CD14-positive monocyte (primary cell): ENCODE data around the gene CLN6. TPM values are rescaled to one million over a fixed set of nuclear protein-coding genes. Genes with fewer than 3 reads are reported as not detected.

Experiments
- DNase-seq, 3 donors: peaks; one replicate each; pipeline ENCODE4 v3.0.0-alpha.2; 2011 to 2022
- H2AFZ ChIP-seq: 2 replicates; pipeline ENCODE4 v1.6.0; 2012; ENCODE audit warnings: mild to moderate bottlenecking, low read depth, low read length, inconsistent platforms; ENCODE audit not compliant: insufficient read depth, poor library complexity, severe bottlenecking
- H3K27ac ChIP-seq, 2 donors: 1 replicate in 1 of 2; 2 replicates in 1 of 2; pipeline ENCODE4 v1.5.1; 2012 to 2013; ENCODE audit warnings: low read length in 2 of 2, control low read depth in 1 of 2, inconsistent platforms in 1 of 2, low read depth in 1 of 2, mild to moderate bottlenecking in 1 of 2
- H3K27me3 ChIP-seq, 2 donors: one replicate each; pipeline versions ENCODE4 v1.6.0 to v1.6.1; 2011 to 2013; ENCODE audit warnings: low read length in 2 of 2; ENCODE audit not compliant: control insufficient read depth in 2 of 2, insufficient read depth in 2 of 2
- H3K36me3 ChIP-seq, 2 donors: replicated peaks in 1 of 2; 1 replicate in 1 of 2; 2 replicates in 1 of 2; pipeline versions ENCODE4 v1.5.1 to v1.6.1; 2012 to 2013; ENCODE audit warnings: low read length in 2 of 2, control low read depth in 1 of 2, inconsistent platforms in 1 of 2, mild to moderate bottlenecking in 1 of 2; ENCODE audit not compliant: insufficient read depth in 2 of 2, control insufficient read depth in 1 of 2
- H3K4me1 ChIP-seq, 2 donors: 1 replicate in 1 of 2; 2 replicates in 1 of 2; pipeline versions ENCODE4 v1.5.1 to v1.6.1; 2012 to 2013; ENCODE audit warnings: low read length in 2 of 2, control low read depth in 1 of 2, inconsistent platforms in 1 of 2, mild to moderate bottlenecking in 1 of 2, moderate library complexity in 1 of 2; ENCODE audit not compliant: insufficient read depth in 2 of 2, control insufficient read depth in 1 of 2
- H3K4me2 ChIP-seq: replicated peaks from 2 replicates; pipeline ENCODE3; 2012; ENCODE audit warnings: low read length, moderate library complexity, mild to moderate bottlenecking; ENCODE audit not compliant: poor library complexity, severe bottlenecking; ENCODE audit errors: extremely low read depth
- H3K4me3 ChIP-seq, 3 experiments: fragments of 200-600 bp in 1 of 3; sonication (generic) in 1 of 3; replicated peaks in 1 of 3; 1 replicate in 2 of 3; 2 replicates in 1 of 3; pipeline ENCODE4 v1.5.1; 2011 to 2013; ENCODE audit warnings: low read length in 3 of 3, mild to moderate bottlenecking in 3 of 3, control low read depth in 2 of 3, low read depth in 2 of 3, inconsistent platforms in 1 of 3, moderate library complexity in 1 of 3
- H3K79me2 ChIP-seq: 2 replicates; pipeline ENCODE4 v1.6.0; 2012; ENCODE audit warnings: mild to moderate bottlenecking, control low read depth, inconsistent platforms, low read length, moderate library complexity; ENCODE audit not compliant: insufficient read depth
- H3K9ac ChIP-seq: 2 replicates; pipeline ENCODE4 v1.6.0; 2017; ENCODE audit warnings: low read length, mild to moderate bottlenecking; ENCODE audit not compliant: insufficient read depth, poor library complexity, severe bottlenecking
- H3K9me3 ChIP-seq, 2 donors: replicated peaks in 1 of 2; 1 replicate in 1 of 2; 2 replicates in 1 of 2; pipeline versions ENCODE4 v1.5.1 to v1.6.1; 2012 to 2013; ENCODE audit warnings: low read length in 2 of 2, control low read depth in 1 of 2; ENCODE audit not compliant: control insufficient read depth in 1 of 2, insufficient read depth in 1 of 2
- H4K20me1 ChIP-seq: 2 replicates; pipeline ENCODE4 v1.6.0; 2012; ENCODE audit warnings: mild to moderate bottlenecking, low read length, control low read depth, moderate library complexity; ENCODE audit not compliant: insufficient read depth
- H3K27ac Mint-ChIP-seq, 7 donors: one replicate each; pipeline ENCODE4 v1.8.0; 2020; ENCODE audit warnings: mild to moderate bottlenecking in 7 of 7, mixed read lengths in 7 of 7, moderate library complexity in 6 of 7, inconsistent platforms in 2 of 7
- H3K27me3 Mint-ChIP-seq, 3 donors: one replicate each; pipeline ENCODE4 v1.8.0; 2021 to 2022; ENCODE audit warnings: low read depth in 3 of 3, mild to moderate bottlenecking in 3 of 3, mixed read lengths in 3 of 3, moderate library complexity in 3 of 3, inconsistent platforms in 1 of 3
- H3K36me3 Mint-ChIP-seq, 2 donors: one replicate each; pipeline ENCODE4 v1.8.0; 2020; ENCODE audit warnings: mixed read lengths in 2 of 2, inconsistent platforms in 1 of 2, mild to moderate bottlenecking in 1 of 2
- H3K4me1 Mint-ChIP-seq: one replicate; pipeline ENCODE4 v1.8.0; 2020; ENCODE audit warnings: mild to moderate bottlenecking, mixed read lengths
- H3K4me3 Mint-ChIP-seq, 2 donors: one replicate each; pipeline ENCODE4 v1.8.0; 2020; ENCODE audit warnings: mild to moderate bottlenecking in 2 of 2, mixed read lengths in 2 of 2, moderate library complexity in 1 of 2
- H3K9me3 Mint-ChIP-seq, 7 donors: one replicate each; pipeline ENCODE4 v1.8.0; 2020 to 2022; ENCODE audit warnings: mixed read lengths in 7 of 7, mild to moderate bottlenecking in 6 of 7, moderate library complexity in 6 of 7, inconsistent platforms in 2 of 7
- CTCF ChIP-seq: fragments of 200-600 bp; IDR thresholded peaks from one replicate; pipeline ENCODE4 v1.8.0; 2022; ENCODE audit warnings: antibody characterized with exemption, mild to moderate bottlenecking
- WGBS: methylation state at CpG from one replicate; pipeline ENCODE4 v1.1.5; 2013; ENCODE audit warnings: missing lambda C conversion rate; ENCODE audit not compliant: insufficient coverage; 5-methylcytosine and 5-hydroxymethylcytosine counted together
- intact Hi-C, 2 donors: fragments of 100-400 bp; cut with micrococcal nuclease; formaldehyde crosslinking; loops; one replicate each; pipeline versions ENCODE4 v1.15.0 to v1.15.1; 2023
- polyA plus RNA-seq, 3 donors: library from polyadenylated mRNA; depleted of rRNA in 1 of 3; unstranded in 2 of 3; stranded (reverse) in 1 of 3; fragments of 300-500 nt in 2 of 3; fragments of >200 nt in 1 of 3; fragmentation: Illumina TruSeq in 2 of 3; gene quantifications; 1 replicate in 2 of 3; 2 replicates in 1 of 3; pipeline ENCODE4 v1.2.3, GENCODE V29; 2012 to 2021

CLN6 gene
- polyA plus RNA-seq, 3 donors = 3.4 to 37.6 (median 4.2) TPM

GRCh38 chr15:68268405-68268804 is 38.9 kb upstream of the CLN6 start:
- H3K4me3 Mint-ChIP-seq = no peak overlapping the region
- no peaks in the 10 kb centered on the region for H3K79me2 ChIP-seq
- no peaks in the 10 kb centered on the region for H3K4me1 ChIP-seq
- peaks cover 2 to 19% (median 16%) of the 10 kb centered on the region in 3 donors for H3K27me3 Mint-ChIP-seq
- no peak for TF ChIP-seq CTCF
- H2AFZ ChIP-seq = no peak overlapping the region
- no CpG with 5 or more reads among the region's 3 CpGs for WGBS
- no peak overlapping the region for H3K27ac ChIP-seq
- no peaks in the 10 kb centered on the region for H3K36me3 ChIP-seq
- no peak overlapping the region for H3K9ac ChIP-seq
- H3K4me2 ChIP-seq = no peak overlapping the region
- no peak overlapping the region for H3K4me3 ChIP-seq
- H4K20me1 ChIP-seq = no peaks in the 10 kb centered on the region
- no peaks in the 10 kb centered on the region for H3K9me3 Mint-ChIP-seq
- H3K4me1 Mint-ChIP-seq = no peaks in the 10 kb centered on the region
- H3K9me3 ChIP-seq = no peaks in the 10 kb centered on the region
- no peak overlapping the region for H3K27ac Mint-ChIP-seq
- intact Hi-C loops = no loop called here
- peaks cover 10 to 28% of the 10 kb centered on the region in 2 donors for H3K27me3 ChIP-seq
- DNase-seq = no peak
- H3K36me3 Mint-ChIP-seq = no peaks in the 10 kb centered on the region

GRCh38 chr15:68265674-68266073 is 36.1 kb upstream of the CLN6 start:
- no peak overlapping the region for H3K27ac Mint-ChIP-seq
- H3K4me2 ChIP-seq = no peak overlapping the region
- no peaks in the 10 kb centered on the region for H3K79me2 ChIP-seq
- no peaks in the 10 kb centered on the region for H4K20me1 ChIP-seq
- no peak overlapping the region for H3K4me3 ChIP-seq
- WGBS = 80% methylated on average over 1 of the region's 3 CpGs
- H3K27me3 Mint-ChIP-seq = peaks cover 4 to 22% (median 19%) of the 10 kb centered on the region in 3 donors
- no peaks in the 10 kb centered on the region for H3K36me3 ChIP-seq
- no peak for DNase-seq
- no peaks in the 10 kb centered on the region for H3K36me3 Mint-ChIP-seq
- no peak overlapping the region for H3K4me3 Mint-ChIP-seq
- intact Hi-C loops = no loop called here
- no peak overlapping the region for H3K9ac ChIP-seq
- H3K4me1 ChIP-seq = no peaks in the 10 kb centered on the region
- H3K27me3 ChIP-seq = peaks cover 10 to 31% of the 10 kb centered on the region in 2 donors
- H3K4me1 Mint-ChIP-seq = no peaks in the 10 kb centered on the region
- H3K9me3 ChIP-seq = no peaks in the 10 kb centered on the region
- H2AFZ ChIP-seq = no peak overlapping the region
- TF ChIP-seq CTCF = no peak
- no peaks in the 10 kb centered on the region for H3K9me3 Mint-ChIP-seq
- no peak overlapping the region for H3K27ac ChIP-seq
